ENCODE measurements around the gene CREB3L4.

Gene CREB3L4

DNA sequence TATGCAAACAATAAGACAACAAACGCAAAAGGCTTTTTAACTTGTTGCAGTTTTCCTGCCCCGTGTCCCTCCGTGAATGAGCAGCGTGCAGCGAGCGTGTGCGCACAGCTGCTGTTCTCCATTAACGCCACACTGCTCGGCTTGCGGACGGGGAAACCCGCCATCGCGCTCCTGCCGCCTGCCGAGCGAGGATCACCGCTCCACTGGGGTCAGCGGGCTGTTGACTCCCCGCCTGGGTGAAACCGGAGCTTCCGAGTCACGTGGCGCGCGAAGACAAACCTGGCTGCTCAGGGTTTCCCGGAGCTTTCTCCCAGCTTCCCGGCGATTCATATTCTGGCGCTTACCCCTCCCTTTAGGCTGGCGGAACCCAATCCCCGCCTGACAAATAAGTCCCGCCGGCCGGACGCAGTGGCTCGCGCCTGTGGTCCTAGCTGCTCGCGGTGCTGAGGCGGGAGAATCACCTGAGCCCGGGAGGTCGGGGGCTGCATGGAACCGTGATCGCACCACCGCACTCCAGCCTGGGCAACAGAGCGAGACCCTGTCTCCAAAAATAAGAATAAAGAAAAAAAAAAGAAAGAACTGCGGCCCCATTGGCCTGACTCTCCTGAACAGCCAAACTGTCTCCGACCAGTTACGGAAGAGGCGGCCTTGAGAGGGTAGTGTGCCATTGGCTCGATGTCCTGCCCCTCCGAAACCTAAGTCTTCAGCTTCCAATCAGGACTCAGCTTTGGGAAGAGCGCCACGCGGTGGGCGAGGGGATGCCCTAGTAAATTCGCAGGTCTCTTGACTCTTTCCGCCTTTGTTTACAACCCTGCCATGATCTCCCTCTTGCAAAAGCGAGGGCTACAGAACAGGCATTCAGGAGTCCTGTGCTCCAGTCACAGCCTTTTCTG, at the start of gene CREB3L4:
Gene CREB3L4 (plus strand): TSS at position 796 of the 893 bp plus-strand sequence. CDS start 624 bp downstream, outside the sequence.
- peak; percentile 76 to 99 for DNase-seq (ENCODE audit: low read depth in 1 of 2, low spot score in 1 of 2)
- in situ Hi-C loops (cut with HindIII; ENCODE audit: low pct_unique_long_range_greater_than_20kb, low sequenced_read_pairs): no loop called here
- TF ChIP-seq JUND (IDR thresholded peaks at IDR 0.05; ENCODE audit: low read depth): no peak

DNA sequence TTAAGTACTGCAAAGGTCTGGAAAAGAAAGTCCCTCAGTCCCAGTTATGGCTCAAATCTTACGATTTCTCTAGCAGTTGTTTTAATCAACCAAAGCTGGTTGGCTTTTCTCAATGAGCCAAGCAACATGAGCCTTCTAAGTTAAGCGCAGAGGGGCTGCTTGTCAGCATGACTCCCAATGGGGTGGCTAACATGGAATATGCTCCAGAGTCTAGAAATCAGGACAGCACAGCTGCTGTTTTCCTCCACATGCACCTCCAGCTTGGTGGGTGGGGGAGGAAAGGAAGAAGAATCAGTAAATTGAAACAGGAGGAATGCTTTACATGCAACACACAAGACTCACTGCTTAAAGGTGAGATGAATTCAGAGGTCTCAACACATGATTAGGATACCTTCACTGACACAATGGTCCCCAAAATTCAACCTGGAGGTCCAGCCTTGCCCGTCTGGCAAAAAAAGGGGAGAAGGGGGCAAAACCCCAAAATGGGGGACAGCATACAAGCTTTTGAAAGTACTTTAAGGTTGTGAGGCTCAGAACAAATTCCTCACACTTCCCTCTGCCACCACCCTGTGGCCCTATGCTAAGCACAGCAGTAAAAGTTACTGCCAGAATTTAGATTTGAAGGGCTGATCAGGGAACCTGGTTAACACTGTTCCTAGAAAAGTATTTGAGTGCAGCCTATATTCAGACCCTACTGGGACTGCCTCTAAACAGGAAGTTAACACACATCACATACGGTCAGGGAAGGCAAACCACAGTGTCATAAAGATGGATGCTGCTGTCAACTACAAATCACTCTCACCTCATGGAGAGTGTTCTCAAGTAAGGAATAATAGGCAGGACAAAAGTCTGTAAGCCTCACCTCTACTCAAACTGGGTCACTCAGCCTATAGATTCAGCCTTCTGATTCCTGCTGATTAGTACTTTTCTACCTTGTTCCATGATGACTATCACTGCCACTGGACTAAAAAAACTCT, 47.5 kb upstream of the CREB3L4 start:
- TF ChIP-seq JUND (IDR thresholded peaks at IDR 0.05; ENCODE audit: low read depth): no peak
- in situ Hi-C loops (cut with HindIII; ENCODE audit: low pct_unique_long_range_greater_than_20kb, low sequenced_read_pairs): no loop called here
- peak; percentile 55 to 64 for DNase-seq (ENCODE audit: low read depth in 1 of 2, low spot score in 1 of 2)

DNA sequence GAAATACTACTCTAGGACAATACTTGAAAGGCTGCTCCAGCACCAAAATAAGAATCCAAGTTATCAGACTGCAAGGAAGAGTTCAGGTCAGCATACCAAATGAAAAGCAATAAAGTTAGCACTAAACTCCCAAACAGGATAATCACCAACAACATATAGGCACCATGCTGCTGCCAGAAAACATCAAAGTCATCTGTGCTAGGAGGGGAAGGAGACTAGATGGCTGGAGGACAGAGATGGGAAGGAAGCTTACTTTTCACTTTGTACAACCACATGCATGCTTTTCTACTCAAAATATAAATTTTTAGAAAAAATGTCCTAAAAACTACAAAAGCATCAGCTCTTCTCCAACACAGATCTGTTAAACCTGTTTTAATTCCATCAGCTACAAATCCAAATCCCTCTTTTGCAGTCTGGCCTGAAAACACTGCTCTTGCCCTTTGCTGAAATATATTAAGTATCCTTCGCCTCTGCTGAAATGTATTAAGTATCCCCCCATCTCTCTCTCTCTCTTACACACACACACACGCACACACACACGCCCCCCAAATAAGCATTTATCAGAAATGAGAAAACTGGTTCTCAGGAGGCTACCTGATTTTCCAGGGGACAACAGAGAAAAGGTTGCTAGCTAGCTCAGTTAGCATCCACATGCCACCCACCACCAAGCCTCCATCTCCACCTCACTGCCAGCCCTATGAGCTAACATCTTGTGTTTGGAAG, 46.5 kb upstream of the CREB3L4 start:
- TF ChIP-seq JUND (IDR thresholded peaks at IDR 0.05; ENCODE audit: low read depth): no peak
- in situ Hi-C loops (cut with HindIII; ENCODE audit: low pct_unique_long_range_greater_than_20kb, low sequenced_read_pairs): no loop called here
- no peak for DNase-seq (ENCODE audit: low read depth in 1 of 2, low spot score in 1 of 2)

DNA sequence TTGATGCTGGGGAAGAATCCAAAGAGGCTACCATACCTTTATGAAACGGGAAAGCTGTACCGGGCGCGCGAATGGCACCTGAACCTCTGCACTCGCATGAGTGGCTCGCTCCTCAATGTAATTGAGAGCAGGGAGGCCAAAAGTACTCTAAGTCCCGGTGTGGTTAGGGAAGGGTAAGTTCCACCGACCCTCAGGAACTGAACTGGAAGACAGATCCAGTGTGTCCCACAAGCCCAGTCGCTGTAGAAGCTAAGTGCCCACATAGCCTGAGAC, 46.0 kb upstream of the CREB3L4 start:
- in situ Hi-C loops (cut with HindIII; ENCODE audit: low pct_unique_long_range_greater_than_20kb, low sequenced_read_pairs): no loop called here

GRCh38 chr1:153922076-153922971, 45.4 kb upstream of the CREB3L4 start:
- DNase-seq (ENCODE audit: low read depth in 1 of 2, low spot score in 1 of 2): peak; percentile 51 to 87
- in situ Hi-C loops (cut with HindIII; ENCODE audit: low pct_unique_long_range_greater_than_20kb, low sequenced_read_pairs): no loop called here
- no peak for TF ChIP-seq JUND (IDR thresholded peaks at IDR 0.05; ENCODE audit: low read depth)

More for the DNA sequence above, 46.0 kb upstream of the CREB3L4 start:
- TF ChIP-seq JUND (IDR thresholded peaks at IDR 0.05; ENCODE audit: low read depth): no peak
- DNase-seq (ENCODE audit: low read depth in 1 of 2, low spot score in 1 of 2): no peak

DNA sequence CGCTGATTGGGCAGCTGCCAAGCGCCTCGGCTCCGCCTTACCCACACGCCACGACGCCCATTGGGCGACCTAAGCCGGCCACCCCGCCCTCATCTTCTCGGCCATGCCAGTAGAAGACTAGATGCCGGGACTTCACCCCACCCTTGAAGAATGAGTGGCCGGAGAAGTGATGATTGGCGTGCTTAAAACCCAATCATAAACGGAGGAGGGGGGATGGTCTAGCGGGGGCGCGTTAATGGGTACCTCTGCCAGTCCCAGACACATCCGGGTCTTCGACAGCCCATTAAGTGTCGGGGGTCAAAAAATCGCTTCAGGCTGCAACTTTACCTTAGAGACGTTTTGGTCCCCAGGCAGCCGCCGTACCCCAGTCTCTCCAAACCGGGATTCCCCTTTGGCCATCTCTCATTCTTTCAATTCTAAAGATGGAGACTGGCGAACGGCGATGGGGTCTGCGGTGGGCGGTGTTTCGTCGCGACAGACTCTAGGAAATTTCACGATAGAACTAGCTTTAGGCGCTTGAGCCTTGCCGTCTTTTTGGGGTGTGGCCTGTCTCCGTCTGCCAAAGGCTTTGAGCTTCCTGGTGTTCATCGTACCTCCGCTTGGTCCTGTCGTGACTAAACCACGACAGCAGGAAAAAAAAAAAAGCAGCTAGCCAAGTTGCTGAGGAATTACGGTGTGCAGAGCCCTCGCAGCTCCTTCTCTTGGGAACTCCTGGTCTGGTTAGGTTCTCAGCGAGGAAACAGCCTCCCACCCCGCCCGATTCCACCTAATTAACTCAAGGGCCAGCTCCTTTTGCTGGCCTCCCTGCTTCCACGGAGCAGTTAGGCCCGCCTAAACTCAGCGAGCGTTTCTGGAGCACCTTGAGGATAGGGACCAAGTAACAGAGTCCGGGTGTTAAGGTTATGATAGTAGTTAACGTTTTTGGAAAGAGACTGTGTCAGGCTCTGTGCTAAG, 44.5 kb upstream of the CREB3L4 start, which contains the start of gene GATAD2B:
Gene GATAD2B (minus strand): TSS at position 1 of the 954 bp plus-strand sequence. CDS start 94,625 bp downstream, outside the sequence.
- DNase-seq (ENCODE audit: low read depth in 1 of 2, low spot score in 1 of 2): peak; percentile 99 to 100
- in situ Hi-C loops (cut with HindIII; ENCODE audit: low pct_unique_long_range_greater_than_20kb, low sequenced_read_pairs): no loop called here
- TF ChIP-seq JUND (IDR thresholded peaks at IDR 0.05; ENCODE audit: low read depth): no peak

DNA sequence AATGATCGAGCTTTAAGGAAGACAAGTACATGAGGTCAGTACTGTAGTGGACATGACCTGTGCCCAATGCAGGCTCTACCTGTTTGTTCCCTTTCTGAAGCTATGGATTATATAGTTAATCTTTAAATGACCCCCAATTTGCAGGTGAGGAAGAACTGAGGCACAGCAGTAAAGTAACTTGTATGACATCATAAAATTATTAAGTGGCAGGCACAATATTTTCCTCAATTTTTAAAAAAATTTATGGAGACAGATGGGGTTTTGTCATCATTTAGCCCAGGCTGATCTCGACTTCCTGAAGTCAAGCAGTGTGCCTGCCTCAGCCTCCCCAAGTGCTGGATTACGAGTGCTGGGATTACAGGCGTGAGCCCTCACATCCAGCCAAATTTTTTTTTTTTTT, 41.3 kb upstream of the CREB3L4 start:
- TF ChIP-seq JUND (IDR thresholded peaks at IDR 0.05; ENCODE audit: low read depth): no peak
- DNase-seq (ENCODE audit: low read depth in 1 of 2, low spot score in 1 of 2): no peak
- in situ Hi-C loops (cut with HindIII; ENCODE audit: low pct_unique_long_range_greater_than_20kb, low sequenced_read_pairs): no loop called here

- no peak for TF ChIP-seq JUND (IDR thresholded peaks at IDR 0.05; ENCODE audit: low read depth)
- in situ Hi-C loops (cut with HindIII; ENCODE audit: low pct_unique_long_range_greater_than_20kb, low sequenced_read_pairs): no loop called here
- no peak for DNase-seq (ENCODE audit: low read depth in 1 of 2, low spot score in 1 of 2)
These were observed 39.5 kb upstream of the CREB3L4 start for GRCh38 chr1:153928245-153928644.

- no peak for TF ChIP-seq JUND (IDR thresholded peaks at IDR 0.05; ENCODE audit: low read depth)
- no peak for DNase-seq (ENCODE audit: low read depth in 1 of 2, low spot score in 1 of 2)
- in situ Hi-C loops (cut with HindIII; ENCODE audit: low pct_unique_long_range_greater_than_20kb, low sequenced_read_pairs): no loop called here
These were observed 38.8 kb upstream of the CREB3L4 start for GRCh38 chr1:153928791-153929341.

DNA sequence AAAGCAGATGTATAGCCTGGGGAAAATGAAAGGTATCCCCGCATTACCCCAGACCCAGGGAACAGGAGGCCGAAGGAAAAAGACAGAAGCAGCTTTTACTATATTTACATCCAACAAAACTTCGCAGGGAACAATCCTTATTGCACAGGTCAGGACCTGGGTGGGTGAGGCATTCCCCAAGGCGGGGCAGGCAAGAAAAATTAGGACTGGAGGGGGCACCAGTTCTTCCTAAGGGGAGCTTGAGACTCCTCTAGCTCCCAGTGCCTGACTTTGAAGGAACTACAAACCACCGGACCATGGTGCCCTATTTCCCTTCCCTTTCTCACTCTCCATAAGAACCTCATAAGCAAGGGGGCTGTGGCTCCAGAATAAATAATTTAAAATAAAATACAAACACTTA, 38.3 kb upstream of the CREB3L4 start:
- in situ Hi-C loops (cut with HindIII; ENCODE audit: low pct_unique_long_range_greater_than_20kb, low sequenced_read_pairs): no loop called here
- no peak for DNase-seq (ENCODE audit: low read depth in 1 of 2, low spot score in 1 of 2)
- no peak for TF ChIP-seq JUND (IDR thresholded peaks at IDR 0.05; ENCODE audit: low read depth)
